ENCODE measurements around the gene CPAMD8. TPM values are rescaled to one million over a fixed set of nuclear protein-coding genes. Genes with fewer than 3 reads are reported as not detected.
"Not testable (repeated sequence)": the region's sequence is repeated elsewhere in the genome, so short reads cannot be mapped to it uniquely, and the experiment has no call there.

The CPAMD8 gene
- total RNA-seq, 3 donors from 2014 or later: 2.3 to 5.8 (median 3.1) TPM

DNA sequence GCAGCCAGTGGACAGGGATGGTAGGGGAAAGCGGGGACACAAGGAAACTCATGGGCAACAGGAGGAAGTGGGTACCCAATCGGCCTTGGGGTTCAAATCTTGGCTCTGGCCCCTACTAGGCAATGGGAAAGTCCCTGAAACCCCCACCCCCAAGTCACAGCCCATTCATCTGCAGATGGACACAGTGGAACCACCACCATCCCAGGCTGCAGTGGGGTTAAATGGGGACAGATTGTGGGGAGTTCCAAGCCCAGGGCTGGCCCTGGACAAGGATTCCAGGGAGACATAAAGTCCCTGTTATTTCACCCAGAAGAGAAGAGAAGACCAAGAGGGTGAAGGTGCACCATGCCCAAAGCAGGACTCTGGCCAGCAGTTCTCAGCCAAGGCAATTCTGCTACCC, 48.5 kb downstream of the CPAMD8 start:
- no peaks in the 10 kb centered on the region for H3K4me1 ChIP-seq (ENCODE audit: low read depth)
- H3K9me3 ChIP-seq: no peaks in the 10 kb centered on the region
- DNase-seq (no peak), ATAC-seq (no peak)
- intact Hi-C loops (cut with DNase I, micrococcal nuclease): no loop called here
- no peaks in the 10 kb centered on the region for H3K36me3 ChIP-seq (ENCODE audit: low read depth)
- H3K4me3 ChIP-seq: no peak overlapping the region
- TF ChIP-seq, protein P1, sequence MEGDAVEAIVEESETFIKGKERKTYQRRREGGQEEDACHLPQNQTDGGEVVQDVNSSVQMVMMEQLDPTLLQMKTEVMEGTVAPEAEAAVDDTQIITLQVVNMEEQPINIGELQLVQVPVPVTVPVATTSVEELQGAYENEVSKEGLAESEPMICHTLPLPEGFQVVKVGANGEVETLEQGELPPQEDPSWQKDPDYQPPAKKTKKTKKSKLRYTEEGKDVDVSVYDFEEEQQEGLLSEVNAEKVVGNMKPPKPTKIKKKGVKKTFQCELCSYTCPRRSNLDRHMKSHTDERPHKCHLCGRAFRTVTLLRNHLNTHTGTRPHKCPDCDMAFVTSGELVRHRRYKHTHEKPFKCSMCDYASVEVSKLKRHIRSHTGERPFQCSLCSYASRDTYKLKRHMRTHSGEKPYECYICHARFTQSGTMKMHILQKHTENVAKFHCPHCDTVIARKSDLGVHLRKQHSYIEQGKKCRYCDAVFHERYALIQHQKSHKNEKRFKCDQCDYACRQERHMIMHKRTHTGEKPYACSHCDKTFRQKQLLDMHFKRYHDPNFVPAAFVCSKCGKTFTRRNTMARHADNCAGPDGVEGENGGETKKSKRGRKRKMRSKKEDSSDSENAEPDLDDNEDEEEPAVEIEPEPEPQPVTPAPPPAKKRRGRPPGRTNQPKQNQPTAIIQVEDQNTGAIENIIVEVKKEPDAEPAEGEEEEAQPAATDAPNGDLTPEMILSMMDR (IDR thresholded peaks at IDR 0.05): no peak

DNA sequence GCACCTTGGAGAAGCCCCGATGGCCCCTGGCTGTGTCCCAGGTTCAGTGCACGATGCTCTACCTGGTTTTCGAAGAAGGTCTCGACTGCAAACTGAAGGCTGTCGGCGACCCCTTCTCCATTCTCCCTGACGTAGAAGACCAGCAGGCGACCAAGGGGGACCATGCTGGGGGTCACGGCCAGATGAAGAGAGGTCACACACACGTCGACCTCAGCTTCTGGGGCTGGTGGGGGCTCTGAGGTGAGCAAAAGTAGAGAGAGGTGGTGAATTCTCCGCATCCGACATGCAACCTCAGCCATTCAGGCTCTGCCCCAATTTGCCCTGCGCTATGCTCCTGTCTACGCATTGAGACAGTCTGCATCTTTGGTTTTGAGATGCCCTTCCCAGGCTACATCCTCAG, 49.3 kb downstream of the CPAMD8 start:
- H3K4me3 ChIP-seq: no peak overlapping the region
- ATAC-seq: no peak
- H3K4me1 ChIP-seq (ENCODE audit: low read depth): no peaks in the 10 kb centered on the region
- TF ChIP-seq, protein P1 (IDR thresholded peaks at IDR 0.05): no peak
- no peak for DNase-seq
- no peaks in the 10 kb centered on the region for H3K9me3 ChIP-seq
- H3K36me3 ChIP-seq (ENCODE audit: low read depth): no peaks in the 10 kb centered on the region
- intact Hi-C loops (cut with DNase I, micrococcal nuclease): no loop called here

DNA sequence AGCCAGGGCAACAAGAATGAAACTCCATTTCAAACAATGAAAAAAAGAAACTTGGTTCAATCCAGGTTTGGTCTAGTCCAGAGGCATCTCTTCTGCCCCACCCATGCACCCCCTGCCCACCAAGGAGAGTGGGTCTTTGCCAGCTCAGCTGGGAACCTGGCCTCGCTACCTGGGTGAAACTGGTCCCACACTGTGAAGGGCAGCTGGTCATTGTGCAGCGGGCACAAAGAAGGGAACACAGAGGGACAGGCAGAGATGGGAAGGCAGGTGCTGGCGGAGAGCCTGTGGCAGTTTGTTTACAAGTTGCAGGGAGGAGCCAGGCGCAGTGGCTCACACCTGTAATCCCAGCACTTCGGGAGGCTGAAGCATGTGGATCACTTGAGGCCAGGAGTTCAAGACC, 50.2 kb downstream of the CPAMD8 start:
- H3K9me3 ChIP-seq: no peaks in the 10 kb centered on the region
- intact Hi-C loops (cut with DNase I, micrococcal nuclease): no loop called here
- no peak for ATAC-seq
- H3K36me3 ChIP-seq (ENCODE audit: low read depth): no peaks in the 10 kb centered on the region
- H3K4me1 ChIP-seq (ENCODE audit: low read depth): no peaks in the 10 kb centered on the region
- TF ChIP-seq, protein P1 (IDR thresholded peaks at IDR 0.05): no peak
- H3K4me3 ChIP-seq: no peak overlapping the region
- DNase-seq: no peak

DNA sequence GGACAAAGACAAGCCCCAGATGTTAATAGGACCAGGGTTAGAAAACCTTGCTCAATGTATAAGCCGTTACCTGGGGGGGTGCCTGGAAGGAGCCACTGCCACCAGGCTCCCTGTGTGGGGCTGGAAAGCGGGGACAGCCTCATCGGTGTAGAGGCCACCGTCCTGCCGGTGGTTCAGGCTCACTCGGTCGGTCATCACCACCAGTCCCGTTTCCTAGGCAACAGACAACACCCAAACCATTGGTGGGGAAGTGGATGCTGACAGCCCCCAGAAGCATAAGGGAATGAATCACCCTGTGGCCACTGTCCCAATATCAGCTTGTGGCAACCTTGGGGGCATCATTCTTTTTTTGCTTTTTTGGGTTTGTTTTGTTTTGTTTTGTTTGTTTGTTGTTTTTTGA, 55.8 kb downstream of the CPAMD8 start:
- intact Hi-C loops (cut with DNase I, micrococcal nuclease): no loop called here
- no peak for DNase-seq
- no peak for ATAC-seq

DNA sequence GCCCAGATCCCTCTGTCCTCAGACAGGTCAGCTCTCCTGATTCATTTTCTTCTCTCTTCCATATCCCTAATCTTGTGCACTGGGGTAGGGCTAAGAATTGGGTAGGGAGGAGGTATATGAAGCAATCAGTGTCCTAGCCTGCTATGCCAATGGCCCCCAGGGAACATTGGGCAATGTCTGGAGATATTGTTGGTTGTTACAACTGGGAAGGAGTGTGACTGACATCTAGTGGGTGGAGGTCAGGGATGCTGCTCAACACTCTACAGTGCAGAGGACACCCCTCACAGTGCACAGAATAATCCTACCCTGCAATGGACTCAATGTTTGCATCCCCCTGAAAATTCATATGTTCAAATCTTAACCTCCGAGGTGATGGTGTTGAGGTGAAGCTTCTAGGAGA, 57.5 kb downstream of the CPAMD8 start:
- DNase-seq (no peak), ATAC-seq (no peak)
- Histone ChIP-seq H3K4me3 (no peak overlapping the region), H3K4me1 (ENCODE audit: low read depth) (no peaks in the 10 kb centered on the region), H3K9me3 (peaks cover 12% of the 10 kb centered on the region), H3K36me3 (ENCODE audit: low read depth) (no peaks in the 10 kb centered on the region)
- intact Hi-C loops (cut with DNase I, micrococcal nuclease): no loop called here
- TF ChIP-seq, protein P1 (IDR thresholded peaks at IDR 0.05): no peak

More for the DNA sequence above, 55.8 kb downstream of the CPAMD8 start:
- Histone ChIP-seq H3K36me3 (ENCODE audit: low read depth) (no peaks in the 10 kb centered on the region), H3K9me3 (peaks cover 12% of the 10 kb centered on the region), H3K4me1 (ENCODE audit: low read depth) (no peaks in the 10 kb centered on the region), H3K4me3 (no peak overlapping the region)
- TF ChIP-seq, protein P1 (IDR thresholded peaks at IDR 0.05): no peak

DNA sequence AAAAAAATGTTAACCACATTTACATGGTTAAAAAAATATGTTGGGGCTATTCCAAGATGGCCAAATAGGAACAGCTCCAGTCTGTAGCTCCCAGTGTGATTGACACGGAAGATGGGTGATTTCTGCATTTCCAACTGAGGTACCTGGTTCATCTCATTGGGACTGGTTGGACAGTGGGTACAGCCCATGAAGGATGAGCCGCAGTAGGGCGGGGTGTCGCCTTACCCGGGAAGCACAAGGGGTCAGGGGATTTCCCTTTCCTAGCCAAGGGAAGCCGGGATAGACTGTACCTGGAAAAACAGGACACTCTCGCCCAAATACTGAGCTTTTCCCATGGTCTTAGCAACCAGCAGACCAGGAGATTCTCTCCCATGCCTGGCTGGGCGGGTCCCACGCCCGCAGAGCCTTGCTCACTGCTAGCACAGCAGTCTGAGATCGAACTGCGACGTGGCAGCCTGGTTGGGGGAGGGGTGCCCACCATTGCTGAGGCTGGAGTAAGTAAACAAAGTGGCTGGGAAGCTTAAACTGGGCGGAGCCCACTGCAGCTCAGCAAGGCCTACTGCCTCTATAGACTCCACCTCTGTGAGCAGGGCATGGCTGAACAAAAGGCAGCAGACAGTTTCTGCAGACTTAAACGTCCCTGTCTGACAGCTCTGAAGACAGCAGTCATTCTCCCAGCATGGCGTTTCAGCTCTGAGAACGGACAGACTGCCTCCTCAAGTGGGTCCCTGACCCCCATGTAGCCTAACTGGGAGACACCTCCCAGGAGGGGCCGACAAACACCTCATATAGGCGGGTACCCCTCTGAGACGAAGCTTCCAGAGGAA, 65.4 kb downstream of the CPAMD8 start:
- H3K36me3 ChIP-seq (ENCODE audit: low read depth); H3K4me1 ChIP-seq (ENCODE audit: low read depth); H3K9me3 ChIP-seq; ATAC-seq; H3K4me3 ChIP-seq; intact Hi-C loops (cut with DNase I, micrococcal nuclease): not testable (repeated sequence)
- peak in 1 of 3 donors; percentile 13 for DNase-seq

DNA sequence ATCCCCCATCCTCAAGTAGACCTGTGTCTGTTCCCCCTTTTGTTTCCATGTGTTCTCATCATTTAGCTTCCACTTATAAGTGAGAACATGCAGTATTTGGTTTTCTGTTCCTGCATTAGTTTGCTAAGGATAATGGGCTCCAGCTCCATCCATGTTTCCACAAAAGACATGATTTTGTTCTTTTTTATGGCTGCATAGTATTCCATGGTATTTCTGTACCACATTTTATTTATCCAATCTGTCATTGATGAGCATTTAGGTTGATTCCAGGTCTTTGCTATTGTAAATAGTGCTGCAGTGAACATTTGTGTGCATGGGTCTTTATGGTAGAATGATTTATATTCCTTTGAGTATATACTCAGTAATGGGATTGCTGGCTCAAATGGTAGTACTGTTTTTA, 68.3 kb downstream of the CPAMD8 start:
- H3K4me1 ChIP-seq (ENCODE audit: low read depth); H3K9me3 ChIP-seq; H3K4me3 ChIP-seq; H3K36me3 ChIP-seq (ENCODE audit: low read depth); DNase-seq; intact Hi-C loops (cut with DNase I, micrococcal nuclease); ATAC-seq: not testable (repeated sequence)

Data from mucosa of descending colon (tissue), 3 donors.